Natural killer cell (primary cell): ENCODE data around the gene SNX7. TPM values are rescaled to one million over a fixed set of nuclear protein-coding genes. Genes with fewer than 3 reads are reported as not detected.

ENCODE experiments used
- ATAC-seq, 3 donors: fragments of 150-1000 bp in 2 of 3; fragments of 200-7000 bp in 1 of 3; cut with Tn5 transposase; 1 replicate in 1 of 3; 2 replicates in 2 of 3; pipeline ENCODE4 v1.10.0; 2021; ENCODE audit warnings: mild to moderate bottlenecking in 2 of 3, moderate library complexity in 2 of 3
- DNase-seq, 2 donors: peaks; one replicate each; pipeline versions ENCODE4 v3.0.0 to v3.0.0-alpha.2; 2013 to 2021; ENCODE audit warnings: mixed read lengths in 1 of 2
- H3K27ac ChIP-seq: one replicate; pipeline ENCODE4 v1.5.1; 2013; ENCODE audit warnings: mild to moderate bottlenecking, low read length
- H3K27me3 ChIP-seq: one replicate; pipeline ENCODE4 v1.6.1; 2013; ENCODE audit warnings: low read length; ENCODE audit not compliant: control insufficient read depth, insufficient read depth
- H3K36me3 ChIP-seq: one replicate; pipeline ENCODE4 v1.6.1; 2013; ENCODE audit warnings: low read length; ENCODE audit not compliant: control insufficient read depth, insufficient read depth
- H3K4me1 ChIP-seq: one replicate; pipeline ENCODE4 v1.6.1; 2013; ENCODE audit warnings: low read length; ENCODE audit not compliant: control insufficient read depth, insufficient read depth
- H3K4me3 ChIP-seq: one replicate; pipeline ENCODE4 v1.5.1; 2013; ENCODE audit warnings: low read length
- H3K9me3 ChIP-seq: one replicate; pipeline ENCODE4 v1.6.1; 2013; ENCODE audit warnings: low read length; ENCODE audit not compliant: control insufficient read depth, insufficient read depth
- H3K27ac Mint-ChIP-seq, 2 donors: one replicate each; pipeline ENCODE4 v1.8.0; 2022; ENCODE audit warnings: mild to moderate bottlenecking in 2 of 2, mixed read lengths in 2 of 2, moderate library complexity in 1 of 2
- H3K27me3 Mint-ChIP-seq, 2 donors: one replicate each; pipeline ENCODE4 v1.8.0; 2022; ENCODE audit warnings: low read depth in 2 of 2, mixed read lengths in 2 of 2
- H3K36me3 Mint-ChIP-seq: one replicate; pipeline ENCODE4 v1.8.0; 2022; ENCODE audit warnings: mixed read lengths
- H3K4me1 Mint-ChIP-seq, 2 donors: one replicate each; pipeline ENCODE4 v1.8.0; 2022; ENCODE audit warnings: mixed read lengths in 2 of 2
- H3K4me3 Mint-ChIP-seq: one replicate; pipeline ENCODE4 v1.8.0; 2022; ENCODE audit warnings: mild to moderate bottlenecking, moderate library complexity, mixed read lengths
- H3K9me3 Mint-ChIP-seq, 2 donors: one replicate each; pipeline ENCODE4 v1.8.0; 2022; ENCODE audit warnings: mixed read lengths in 2 of 2
- CTCF ChIP-seq: fragments of 200-600 bp; IDR thresholded peaks from one replicate; pipeline ENCODE4 v1.8.0; 2022; ENCODE audit warnings: antibody characterized with exemption
- WGBS: methylation state at CpG from one replicate; pipeline ENCODE4 v1.1.7; 2013; ENCODE audit warnings: missing lambda C conversion rate; ENCODE audit not compliant: insufficient coverage; 5-methylcytosine and 5-hydroxymethylcytosine counted together
- intact Hi-C: fragments of 100-400 bp; cut with micrococcal nuclease; formaldehyde crosslinking; loops from one replicate; pipeline ENCODE4 v1.14.2; 2022
- total RNA-seq, 4 donors: library from RNA; stranded (reverse); fragments of 120-200 nt in 1 of 4; gene quantifications; one replicate each; pipeline versions ENCODE4 v1.2.3 to v1.2.4, GENCODE V29; 2013 to 2022

Gene SNX7
- total RNA-seq, 3 donors from 2014 or later (not counting 1 experiment from before 2014, with no cell fraction given): 0.14 to 0.93 TPM; not detected in 1

- H3K4me3 Mint-ChIP-seq: peak overlapping the region; percentile 66
- intact Hi-C loops: no loop called here
- H3K36me3 Mint-ChIP-seq: peaks cover 7% of the 10 kb centered on the region
- peaks cover 27 to 41% of the 10 kb centered on the region in 2 donors for H3K27me3 Mint-ChIP-seq
- H3K27ac Mint-ChIP-seq: no peak overlapping the region
- no peak for ATAC-seq
- H3K4me1 ChIP-seq: peaks cover 8% of the 10 kb centered on the region
- H3K27ac ChIP-seq: no peak overlapping the region
- H3K36me3 ChIP-seq: no peaks in the 10 kb centered on the region
- peaks cover 11 to 12% of the 10 kb centered on the region in 2 donors for H3K4me1 Mint-ChIP-seq
- no peak for TF ChIP-seq CTCF
- H3K4me3 ChIP-seq: no peak overlapping the region
- 10% methylated on average over 25 of the region's 25 CpGs for WGBS
- H3K9me3 Mint-ChIP-seq: peaks cover 0 to 6% of the 10 kb centered on the region in 2 donors
- H3K27me3 ChIP-seq: peaks cover 15% of the 10 kb centered on the region
- DNase-seq: no peak
- no peaks in the 10 kb centered on the region for H3K9me3 ChIP-seq
These were observed 479 bp upstream of the SNX7 start for GRCh38 chr1:98660940-98661543.

DNA sequence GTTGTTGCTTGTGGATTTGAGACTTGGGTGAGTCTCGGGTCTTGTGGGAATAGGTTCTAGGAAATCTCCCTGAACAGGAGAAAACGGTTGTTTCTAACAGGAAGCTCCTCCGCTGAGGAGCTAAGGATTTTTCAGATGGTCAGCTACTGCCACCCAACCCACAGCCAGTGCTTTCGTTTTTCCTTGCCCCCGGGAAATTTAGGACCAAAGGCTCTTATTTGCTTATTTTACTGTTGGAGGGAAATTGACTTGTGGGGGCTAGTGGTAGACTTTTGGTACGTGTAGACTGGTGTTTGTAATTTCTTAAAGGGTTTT is 792 bp downstream of the SNX7 start:
- peak overlapping the region; percentile 82 for H3K4me3 Mint-ChIP-seq
- TF ChIP-seq CTCF: no peak
- no peak for DNase-seq
- Histone ChIP-seq H3K36me3 (no peaks in the 10 kb centered on the region), H3K4me1 (peaks cover 8% of the 10 kb centered on the region), H3K4me3 (peak overlapping the region; percentile 23), H3K27ac (no peak overlapping the region), H3K27me3 (peaks cover 15% of the 10 kb centered on the region), H3K9me3 (no peaks in the 10 kb centered on the region)
- H3K27me3 Mint-ChIP-seq: peaks cover 28 to 41% of the 10 kb centered on the region in 2 donors
- intact Hi-C loops: no loop called here
- WGBS: 2% methylated on average over 6 of the region's 6 CpGs
- ATAC-seq: no peak
- peaks cover 0 to 4% of the 10 kb centered on the region in 2 donors for H3K9me3 Mint-ChIP-seq
- peaks cover 11 to 12% of the 10 kb centered on the region in 2 donors for H3K4me1 Mint-ChIP-seq
- no peak overlapping the region for H3K27ac Mint-ChIP-seq
- peaks cover 7% of the 10 kb centered on the region for H3K36me3 Mint-ChIP-seq

DNA sequence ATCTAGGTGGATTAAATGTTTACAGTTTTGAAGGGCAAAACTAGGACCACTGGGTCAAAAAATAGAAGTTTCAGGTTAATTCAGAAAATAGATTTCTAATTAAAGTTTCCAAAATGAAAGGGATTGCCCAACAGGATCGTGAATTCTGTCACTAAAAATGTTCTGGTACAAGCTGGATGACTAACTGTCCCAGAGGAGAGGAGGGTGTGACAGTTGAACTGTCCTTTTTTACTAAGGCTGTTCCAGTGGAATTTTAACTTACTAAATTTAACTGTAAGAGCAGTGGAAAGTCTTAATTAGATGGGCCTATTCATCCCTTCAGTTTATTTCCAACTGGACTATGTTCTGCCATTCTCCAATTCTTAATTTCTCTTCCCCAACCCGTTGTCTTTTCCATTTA is 7.2 kb downstream of the SNX7 start:
- no peak overlapping the region for H3K27ac ChIP-seq
- H3K9me3 ChIP-seq: no peaks in the 10 kb centered on the region
- DNase-seq (no peak), ATAC-seq (no peak)
- Mint-ChIP-seq H3K36me3 (no peaks in the 10 kb centered on the region), H3K4me1 (no peaks in the 10 kb centered on the region), H3K27ac (no peak overlapping the region), H3K27me3 (peaks cover 9 to 13% of the 10 kb centered on the region in 2 donors), H3K9me3 (peaks cover 0 to 2% of the 10 kb centered on the region in 2 donors), H3K4me3 (no peak overlapping the region)
- intact Hi-C loops: no loop called here
- WGBS: 63% methylated on average over 2 of the region's 2 CpGs
- no peak overlapping the region for H3K4me3 ChIP-seq
- H3K36me3 ChIP-seq: no peaks in the 10 kb centered on the region
- TF ChIP-seq CTCF: no peak
- no peaks in the 10 kb centered on the region for H3K27me3 ChIP-seq
- no peaks in the 10 kb centered on the region for H3K4me1 ChIP-seq
